HL-60 (cell line): ENCODE results near the gene ARHGAP25.

Experiments
- GABPA ChIP-seq: IDR thresholded peaks from 2 replicates; pipeline ENCODE4 v1.6.1; 2012; ENCODE audit warnings: low read depth
- POLR2AphosphoS5 ChIP-seq: IDR thresholded peaks from 2 replicates; pipeline ENCODE4 v1.6.1; 2012; ENCODE audit warnings: low read depth
- SPI1 ChIP-seq: IDR thresholded peaks from 2 replicates; pipeline ENCODE4 v1.6.1; 2012; ENCODE audit warnings: low read depth, mild to moderate bottlenecking, borderline replicate concordance
- TF ChIP-seq, protein P1 (sequence below): IDR thresholded peaks from one replicate; pipeline ENCODE4 v1.5.1; 2011; ENCODE audit warnings: low read length, control low read depth, inconsistent platforms; ENCODE audit not compliant: insufficient read depth
- TF ChIP-seq, protein P2 (sequence below): IDR thresholded peaks from 2 replicates; pipeline ENCODE4 v1.6.1; 2012; ENCODE audit warnings: low read depth; ENCODE audit not compliant: insufficient replicate concordance

DNA sequence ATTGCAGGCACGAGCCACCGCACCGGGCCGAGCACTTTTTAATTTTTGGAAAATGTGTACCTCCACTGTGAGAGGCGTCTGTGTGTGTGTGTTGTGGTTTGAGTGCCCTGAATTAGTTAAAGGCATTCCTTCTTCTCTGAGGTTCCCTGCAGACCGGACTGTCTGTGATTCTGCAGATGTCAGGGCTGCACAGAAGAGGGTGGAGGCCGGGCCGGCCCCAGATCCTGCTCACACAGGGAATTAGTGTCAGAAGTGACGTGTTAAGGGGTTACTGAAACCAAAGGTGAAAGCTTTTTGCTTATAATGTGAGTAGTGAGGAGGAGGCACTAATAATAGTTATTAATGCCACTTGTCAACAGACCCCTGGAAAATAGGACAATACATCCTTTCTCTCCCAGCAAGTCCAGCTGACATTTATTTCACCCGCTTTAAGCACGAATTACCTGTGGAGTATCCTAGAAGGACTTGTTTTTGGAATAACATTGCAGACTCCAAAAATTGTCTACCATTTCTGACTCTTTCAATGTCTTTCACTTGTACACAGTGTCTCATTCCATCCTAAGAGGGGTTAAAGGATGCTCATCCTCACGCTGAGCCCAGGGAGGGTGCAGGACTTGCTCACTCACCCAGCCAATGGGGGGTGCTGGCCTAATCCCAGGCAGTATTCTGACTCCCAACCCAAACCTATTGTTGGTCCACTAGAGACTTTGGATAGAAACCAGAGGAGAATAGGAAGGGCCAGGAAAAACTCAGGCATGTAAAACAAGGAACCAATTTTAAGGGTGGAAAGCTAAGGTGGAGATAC lies 16.2 kb downstream of the ARHGAP25 start:
- TF ChIP-seq, protein P1, sequence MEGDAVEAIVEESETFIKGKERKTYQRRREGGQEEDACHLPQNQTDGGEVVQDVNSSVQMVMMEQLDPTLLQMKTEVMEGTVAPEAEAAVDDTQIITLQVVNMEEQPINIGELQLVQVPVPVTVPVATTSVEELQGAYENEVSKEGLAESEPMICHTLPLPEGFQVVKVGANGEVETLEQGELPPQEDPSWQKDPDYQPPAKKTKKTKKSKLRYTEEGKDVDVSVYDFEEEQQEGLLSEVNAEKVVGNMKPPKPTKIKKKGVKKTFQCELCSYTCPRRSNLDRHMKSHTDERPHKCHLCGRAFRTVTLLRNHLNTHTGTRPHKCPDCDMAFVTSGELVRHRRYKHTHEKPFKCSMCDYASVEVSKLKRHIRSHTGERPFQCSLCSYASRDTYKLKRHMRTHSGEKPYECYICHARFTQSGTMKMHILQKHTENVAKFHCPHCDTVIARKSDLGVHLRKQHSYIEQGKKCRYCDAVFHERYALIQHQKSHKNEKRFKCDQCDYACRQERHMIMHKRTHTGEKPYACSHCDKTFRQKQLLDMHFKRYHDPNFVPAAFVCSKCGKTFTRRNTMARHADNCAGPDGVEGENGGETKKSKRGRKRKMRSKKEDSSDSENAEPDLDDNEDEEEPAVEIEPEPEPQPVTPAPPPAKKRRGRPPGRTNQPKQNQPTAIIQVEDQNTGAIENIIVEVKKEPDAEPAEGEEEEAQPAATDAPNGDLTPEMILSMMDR: no peak
- no peak for TF ChIP-seq POLR2AphosphoS5
- no peak for TF ChIP-seq GABPA
- TF ChIP-seq, protein P2, sequence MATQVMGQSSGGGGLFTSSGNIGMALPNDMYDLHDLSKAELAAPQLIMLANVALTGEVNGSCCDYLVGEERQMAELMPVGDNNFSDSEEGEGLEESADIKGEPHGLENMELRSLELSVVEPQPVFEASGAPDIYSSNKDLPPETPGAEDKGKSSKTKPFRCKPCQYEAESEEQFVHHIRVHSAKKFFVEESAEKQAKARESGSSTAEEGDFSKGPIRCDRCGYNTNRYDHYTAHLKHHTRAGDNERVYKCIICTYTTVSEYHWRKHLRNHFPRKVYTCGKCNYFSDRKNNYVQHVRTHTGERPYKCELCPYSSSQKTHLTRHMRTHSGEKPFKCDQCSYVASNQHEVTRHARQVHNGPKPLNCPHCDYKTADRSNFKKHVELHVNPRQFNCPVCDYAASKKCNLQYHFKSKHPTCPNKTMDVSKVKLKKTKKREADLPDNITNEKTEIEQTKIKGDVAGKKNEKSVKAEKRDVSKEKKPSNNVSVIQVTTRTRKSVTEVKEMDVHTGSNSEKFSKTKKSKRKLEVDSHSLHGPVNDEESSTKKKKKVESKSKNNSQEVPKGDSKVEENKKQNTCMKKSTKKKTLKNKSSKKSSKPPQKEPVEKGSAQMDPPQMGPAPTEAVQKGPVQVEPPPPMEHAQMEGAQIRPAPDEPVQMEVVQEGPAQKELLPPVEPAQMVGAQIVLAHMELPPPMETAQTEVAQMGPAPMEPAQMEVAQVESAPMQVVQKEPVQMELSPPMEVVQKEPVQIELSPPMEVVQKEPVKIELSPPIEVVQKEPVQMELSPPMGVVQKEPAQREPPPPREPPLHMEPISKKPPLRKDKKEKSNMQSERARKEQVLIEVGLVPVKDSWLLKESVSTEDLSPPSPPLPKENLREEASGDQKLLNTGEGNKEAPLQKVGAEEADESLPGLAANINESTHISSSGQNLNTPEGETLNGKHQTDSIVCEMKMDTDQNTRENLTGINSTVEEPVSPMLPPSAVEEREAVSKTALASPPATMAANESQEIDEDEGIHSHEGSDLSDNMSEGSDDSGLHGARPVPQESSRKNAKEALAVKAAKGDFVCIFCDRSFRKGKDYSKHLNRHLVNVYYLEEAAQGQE: no peak
- TF ChIP-seq SPI1: no peak
